Hepatocyte (in vitro differentiated cells): ENCODE results near the gene NHS. TPM values are rescaled to one million over a fixed set of nuclear protein-coding genes. Genes with fewer than 3 reads are reported as not detected.

ENCODE experiments used
- DNase-seq: peaks from one replicate; pipeline ENCODE4 v3.0.0-alpha.2; 2016; ENCODE audit warnings: low spot score
- H2AFZ ChIP-seq: fragments of 200-600 bp; sonication (generic); 2 replicates; pipeline ENCODE4 v1.6.0; 2016; ENCODE audit warnings: antibody characterized with exemption, mild to moderate bottlenecking
- H3K27ac ChIP-seq: fragments of 200-600 bp; sonication (generic); 2 replicates; pipeline ENCODE4 v1.5.1; 2016; ENCODE audit warnings: mild to moderate bottlenecking
- H3K27me3 ChIP-seq: fragments of 200-600 bp; sonication (generic); 2 replicates; pipeline ENCODE4 v1.6.1; 2016
- H3K36me3 ChIP-seq: fragments of 200-600 bp; sonication (generic); replicated peaks from 2 replicates; pipeline ENCODE4 v1.5.1; 2016; ENCODE audit warnings: low read depth; ENCODE audit not compliant: insufficient read depth
- H3K4me1 ChIP-seq: fragments of 200-600 bp; sonication (generic); 2 replicates; pipeline ENCODE4 v1.5.1; 2016; ENCODE audit warnings: mild to moderate bottlenecking, moderate library complexity; ENCODE audit not compliant: insufficient read depth
- H3K4me2 ChIP-seq: fragments of 200-600 bp; sonication (generic); 2 replicates; pipeline ENCODE4 v1.6.0; 2016
- H3K4me3 ChIP-seq: fragments of 200-600 bp; sonication (generic); 2 replicates; pipeline ENCODE4 v1.5.1; 2016; ENCODE audit warnings: mild to moderate bottlenecking
- H3K79me2 ChIP-seq: fragments of 200-600 bp; sonication (generic); 2 replicates; pipeline ENCODE4 v1.6.0; 2017; ENCODE audit warnings: mild to moderate bottlenecking
- H3K9me2 ChIP-seq: fragments of 200-600 bp; sonication (generic); replicated peaks from 2 replicates; pipeline ENCODE4 v1.6.0; 2017; ENCODE audit warnings: mild to moderate bottlenecking; ENCODE audit not compliant: insufficient read depth
- H3K9me3 ChIP-seq: fragments of 200-600 bp; sonication (generic); 2 replicates; pipeline ENCODE4 v1.5.1; 2016; ENCODE audit warnings: low read depth, mild to moderate bottlenecking
- H4K20me1 ChIP-seq: fragments of 200-600 bp; sonication (generic); 2 replicates; pipeline ENCODE4 v1.6.0; 2016; ENCODE audit warnings: mild to moderate bottlenecking; ENCODE audit not compliant: insufficient read depth, poor library complexity, severe bottlenecking
- EZH2 ChIP-seq: fragments of 200-600 bp; sonication (generic); IDR thresholded peaks from 2 replicates; pipeline ENCODE4 v1.6.1; 2016; ENCODE audit warnings: antibody characterized with exemption, mild to moderate bottlenecking, borderline replicate concordance
- EZH2phosphoT487 ChIP-seq: fragments of 200-600 bp; sonication (generic); IDR thresholded peaks from one replicate; pipeline ENCODE4 v1.6.1; 2018; ENCODE audit warnings: antibody characterized with exemption, mild to moderate bottlenecking, low read depth, moderate library complexity; ENCODE audit not compliant: unreplicated experiment, severe bottlenecking
- WGBS: methylation state at CpG from one replicate; pipeline ENCODE4 v1.1.6; 2016; ENCODE audit warnings: low lambda C conversion rate; ENCODE audit errors: missing lambda C conversion rate; 5-methylcytosine and 5-hydroxymethylcytosine counted together
- polyA plus RNA-seq: library from polyadenylated mRNA; unstranded; fragments of >200 nt; fragmentation: Nextera tagmentation; extraction: Ambion mirVana; gene quantifications from 2 replicates; pipeline ENCODE4 v1.2.1, GENCODE V29; 2016
- total RNA-seq: library from RNA; depleted of rRNA; stranded (reverse); fragments of >200 nt; gene quantifications from 2 replicates; pipeline ENCODE4 v1.2.3, GENCODE V29; 2014
- TF ChIP-seq, protein P1 (sequence below): fragments of 200-600 bp; sonication (generic); IDR thresholded peaks from 2 replicates; pipeline ENCODE4 v1.5.1; 2016; ENCODE audit warnings: antibody characterized with exemption, mild to moderate bottlenecking; ENCODE audit not compliant: poor library complexity

NHS gene
- total and polyA plus RNA-seq, 2 experiments from 2014 or later: 0.35 to 3.1 TPM

DNA sequence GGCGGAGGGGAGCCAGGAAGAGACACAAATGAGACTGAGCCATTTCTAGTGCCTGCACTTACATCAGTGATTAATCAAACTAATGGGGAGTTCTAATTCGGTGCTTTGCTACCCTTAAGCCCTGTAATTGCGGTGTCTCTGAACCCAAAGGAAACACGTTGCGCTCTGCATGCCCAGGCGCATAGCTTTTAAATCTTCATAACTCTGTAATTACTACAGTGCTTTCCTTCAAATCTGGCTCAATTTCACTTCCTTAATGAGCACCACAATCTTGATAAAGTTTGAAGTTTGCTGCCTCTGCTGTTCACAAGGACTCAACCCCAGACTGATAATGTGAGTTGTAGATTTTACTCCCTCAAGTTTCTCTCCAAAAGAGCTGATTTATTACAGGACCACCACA, 5.7 kb upstream of the NHS start:
- DNase-seq: no peak
- Histone ChIP-seq H3K36me3 (no peaks in the 10 kb centered on the region), H3K4me3 (no peak overlapping the region), H3K4me1 (peaks cover 6% of the 10 kb centered on the region), H3K4me2 (no peak overlapping the region), H2AFZ (no peak overlapping the region), H3K79me2 (no peaks in the 10 kb centered on the region), H3K27ac (no peak overlapping the region), H3K9me2 (no peaks in the 10 kb centered on the region), H4K20me1 (no peaks in the 10 kb centered on the region), H3K27me3 (no peaks in the 10 kb centered on the region), H3K9me3 (no peaks in the 10 kb centered on the region)
- WGBS: 71% methylated on average over 6 of the region's 6 CpGs
- no peak for TF ChIP-seq EZH2
- no peak for TF ChIP-seq EZH2phosphoT487
- TF ChIP-seq, protein P1, sequence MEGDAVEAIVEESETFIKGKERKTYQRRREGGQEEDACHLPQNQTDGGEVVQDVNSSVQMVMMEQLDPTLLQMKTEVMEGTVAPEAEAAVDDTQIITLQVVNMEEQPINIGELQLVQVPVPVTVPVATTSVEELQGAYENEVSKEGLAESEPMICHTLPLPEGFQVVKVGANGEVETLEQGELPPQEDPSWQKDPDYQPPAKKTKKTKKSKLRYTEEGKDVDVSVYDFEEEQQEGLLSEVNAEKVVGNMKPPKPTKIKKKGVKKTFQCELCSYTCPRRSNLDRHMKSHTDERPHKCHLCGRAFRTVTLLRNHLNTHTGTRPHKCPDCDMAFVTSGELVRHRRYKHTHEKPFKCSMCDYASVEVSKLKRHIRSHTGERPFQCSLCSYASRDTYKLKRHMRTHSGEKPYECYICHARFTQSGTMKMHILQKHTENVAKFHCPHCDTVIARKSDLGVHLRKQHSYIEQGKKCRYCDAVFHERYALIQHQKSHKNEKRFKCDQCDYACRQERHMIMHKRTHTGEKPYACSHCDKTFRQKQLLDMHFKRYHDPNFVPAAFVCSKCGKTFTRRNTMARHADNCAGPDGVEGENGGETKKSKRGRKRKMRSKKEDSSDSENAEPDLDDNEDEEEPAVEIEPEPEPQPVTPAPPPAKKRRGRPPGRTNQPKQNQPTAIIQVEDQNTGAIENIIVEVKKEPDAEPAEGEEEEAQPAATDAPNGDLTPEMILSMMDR: no peak

DNA sequence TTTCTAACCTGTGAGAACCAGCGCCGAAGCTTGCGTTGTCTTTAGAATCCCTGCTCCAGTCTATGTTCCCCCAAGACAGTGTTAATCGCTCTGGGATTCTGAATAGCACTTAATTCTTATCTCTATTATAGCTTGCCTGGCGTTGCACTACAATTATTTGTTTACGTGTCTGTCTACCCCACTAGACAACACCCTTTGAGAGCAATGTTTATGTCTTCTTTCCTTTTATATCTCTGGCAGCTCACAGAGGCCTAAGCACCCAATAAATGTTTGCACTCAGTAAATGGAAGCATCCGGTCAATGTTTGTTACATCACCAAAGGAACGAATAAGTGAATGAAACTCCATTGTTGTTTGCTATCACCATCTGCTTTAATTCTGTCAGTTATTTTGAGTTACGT, 4.8 kb upstream of the NHS start:
- DNase-seq: no peak
- H2AFZ ChIP-seq: no peak overlapping the region
- H3K9me2 ChIP-seq: no peaks in the 10 kb centered on the region
- 60% methylated on average over 9 of the region's 9 CpGs for WGBS
- TF ChIP-seq EZH2phosphoT487 (no peak), EZH2 (no peak)
- TF ChIP-seq, protein P1: no peak
- H3K27ac ChIP-seq: no peak overlapping the region
- H4K20me1 ChIP-seq: no peaks in the 10 kb centered on the region
- no peak overlapping the region for H3K4me3 ChIP-seq
- no peaks in the 10 kb centered on the region for H3K36me3 ChIP-seq
- no peaks in the 10 kb centered on the region for H3K27me3 ChIP-seq
- no peaks in the 10 kb centered on the region for H3K9me3 ChIP-seq
- peaks cover 6% of the 10 kb centered on the region for H3K4me1 ChIP-seq
- H3K79me2 ChIP-seq: no peaks in the 10 kb centered on the region
- H3K4me2 ChIP-seq: peak overlapping the region; percentile 27

DNA sequence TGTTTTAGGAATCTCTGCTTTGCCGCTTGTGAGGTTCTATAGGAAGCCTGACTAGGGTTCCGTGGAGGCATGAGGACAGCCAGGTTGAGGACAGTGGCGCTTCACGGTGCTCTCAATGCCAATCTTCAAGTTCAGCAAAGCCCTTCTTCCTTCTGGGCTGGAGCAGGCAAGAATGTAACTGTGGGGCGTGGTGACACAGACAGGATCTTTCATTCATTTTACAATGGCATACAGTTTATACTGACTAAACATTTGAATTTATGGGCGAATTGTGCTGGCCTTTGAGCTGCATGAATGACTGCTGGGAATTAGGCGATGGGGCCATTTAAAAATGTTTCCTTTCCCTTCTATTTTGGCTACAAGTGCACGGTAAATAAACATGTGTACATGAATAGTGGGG, 2.9 kb upstream of the NHS start:
- Histone ChIP-seq H3K4me3 (no peak overlapping the region), H3K9me2 (no peaks in the 10 kb centered on the region), H2AFZ (no peak overlapping the region), H3K4me2 (no peak overlapping the region), H3K79me2 (no peaks in the 10 kb centered on the region), H3K27ac (no peak overlapping the region), H3K36me3 (no peaks in the 10 kb centered on the region), H3K9me3 (no peaks in the 10 kb centered on the region), H3K27me3 (no peaks in the 10 kb centered on the region), H3K4me1 (peaks cover 6% of the 10 kb centered on the region), H4K20me1 (no peaks in the 10 kb centered on the region)
- 79% methylated on average over 8 of the region's 8 CpGs for WGBS
- no peak for DNase-seq
- TF ChIP-seq EZH2phosphoT487 (no peak), EZH2 (no peak)
- TF ChIP-seq, protein P1: no peak

DNA sequence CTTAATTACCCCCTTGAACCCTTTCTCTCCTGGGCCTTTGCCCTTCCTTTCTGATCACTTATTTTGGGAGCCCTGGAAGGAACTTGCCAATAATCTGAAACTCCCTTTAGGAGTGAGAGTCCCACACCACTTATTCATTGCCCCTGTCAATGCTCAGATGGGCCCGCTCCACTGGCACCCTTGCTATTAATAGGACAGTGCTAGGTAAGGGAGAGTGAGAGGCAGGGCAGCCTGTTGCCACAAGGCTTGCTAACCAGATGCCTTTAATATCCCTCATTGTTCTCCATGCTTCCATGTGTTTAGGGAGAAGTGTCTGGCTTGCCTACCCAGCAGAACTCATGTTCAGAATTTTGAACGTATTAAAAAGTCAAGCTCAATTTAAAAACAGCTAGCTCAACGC, 1.7 kb upstream of the NHS start:
- no peak for DNase-seq
- Histone ChIP-seq H3K4me1 (peaks cover 6% of the 10 kb centered on the region), H3K4me3 (no peak overlapping the region), H3K27ac (no peak overlapping the region), H2AFZ (no peak overlapping the region), H3K27me3 (no peaks in the 10 kb centered on the region), H4K20me1 (no peaks in the 10 kb centered on the region), H3K79me2 (no peaks in the 10 kb centered on the region), H3K9me3 (no peaks in the 10 kb centered on the region), H3K36me3 (no peaks in the 10 kb centered on the region), H3K4me2 (no peak overlapping the region), H3K9me2 (no peaks in the 10 kb centered on the region)
- TF ChIP-seq EZH2: no peak
- TF ChIP-seq, protein P1: no peak
- TF ChIP-seq EZH2phosphoT487: no peak
- 69% methylated on average over 3 of the region's 3 CpGs for WGBS
